SU-DHL-6 (cell line): Measurements from ENCODE around the gene CDK6.

Source experiments
- H2AFZ ChIP-seq: fragments of 200-600 bp; sonication (generic); 2 replicates; pipeline ENCODE4 v1.6.1; 2014; ENCODE audit warnings: low read depth, mild to moderate bottlenecking, moderate library complexity, mixed read lengths, antibody characterized with exemption, low read length; ENCODE audit not compliant: severe bottlenecking
- H3F3A ChIP-seq: fragments of 200-600 bp; shearing (Covaris generic); 2 replicates; pipeline ENCODE4 v1.6.0; 2016; ENCODE audit warnings: antibody characterized with exemption, mild to moderate bottlenecking; ENCODE audit not compliant: insufficient read depth
- H3K27ac ChIP-seq: fragments of 200-600 bp; sonication (generic); 2 replicates; pipeline ENCODE4 v1.5.1; 2016; ENCODE audit warnings: low read depth, mild to moderate bottlenecking, low read length, moderate library complexity, mixed read lengths
- H3K27me3 ChIP-seq: fragments of 200-600 bp; sonication (generic), shearing (Covaris generic); 2 replicates; pipeline ENCODE4 v1.6.0; 2014; ENCODE audit warnings: mild to moderate bottlenecking, low read length
- H3K36me3 ChIP-seq: fragments of 200-600 bp; sonication (generic); 2 replicates; pipeline ENCODE4 v1.6.1; 2014; ENCODE audit warnings: mild to moderate bottlenecking, low read length, mixed read lengths
- H3K4me2 ChIP-seq: fragments of 300-600, 200-600 bp; shearing (Covaris generic), sonication (generic); 2 replicates; pipeline ENCODE4 v1.6.0; 2014; ENCODE audit warnings: low read length, low read depth, mild to moderate bottlenecking; ENCODE audit not compliant: poor library complexity, severe bottlenecking
- H3K4me3 ChIP-seq: fragments of 200-600 bp; sonication (generic); 2 replicates; pipeline ENCODE4 v1.5.1; 2014; ENCODE audit warnings: antibody characterized with exemption, low read length, mild to moderate bottlenecking, mixed read lengths; ENCODE audit not compliant: insufficient read depth, poor library complexity, severe bottlenecking
- H3K79me2 ChIP-seq: fragments of 200-600 bp; sonication (generic); 2 replicates; pipeline ENCODE4 v1.6.1; 2014; ENCODE audit warnings: mild to moderate bottlenecking, low read length, moderate library complexity; ENCODE audit not compliant: insufficient read depth
- H3K9ac ChIP-seq: fragments of 200-600 bp; sonication (generic); 2 replicates; pipeline ENCODE4 v1.7.0; 2014; ENCODE audit warnings: mild to moderate bottlenecking, low read length
- H3K9me2 ChIP-seq: fragments of 200-600 bp; sonication (generic); replicated peaks from 2 replicates; pipeline ENCODE4 v1.6.1; 2014; ENCODE audit warnings: low read length; ENCODE audit not compliant: insufficient read depth
- H3K9me3 ChIP-seq: fragments of 200-600 bp; sonication (generic); 2 replicates; pipeline ENCODE4 v1.6.1; 2014; ENCODE audit warnings: low read length, mixed read lengths; ENCODE audit not compliant: insufficient read depth
- H4K20me1 ChIP-seq: fragments of 200-600 bp; sonication (generic); 2 replicates; pipeline ENCODE4 v1.6.1; 2014; ENCODE audit warnings: low read depth, mild to moderate bottlenecking, antibody characterized with exemption, low read length, moderate library complexity, mixed read lengths
- EZH2phosphoT487 ChIP-seq: fragments of 200-600 bp; sonication (generic), shearing (Covaris generic); conservative IDR thresholded peaks from 2 replicates; pipeline ENCODE4 v1.6.1; 2018; ENCODE audit warnings: mild to moderate bottlenecking, antibody characterized with exemption, low read length, moderate library complexity, mixed read lengths
- TF ChIP-seq, protein P1 (sequence below): fragments of 200-600 bp; sonication (generic); IDR thresholded peaks from one replicate; pipeline ENCODE4 v1.5.1; 2017; ENCODE audit warnings: antibody characterized with exemption, mild to moderate bottlenecking, low read length, moderate library complexity; ENCODE audit not compliant: insufficient read depth, poor library complexity, severe bottlenecking

Gene CDK6

DNA sequence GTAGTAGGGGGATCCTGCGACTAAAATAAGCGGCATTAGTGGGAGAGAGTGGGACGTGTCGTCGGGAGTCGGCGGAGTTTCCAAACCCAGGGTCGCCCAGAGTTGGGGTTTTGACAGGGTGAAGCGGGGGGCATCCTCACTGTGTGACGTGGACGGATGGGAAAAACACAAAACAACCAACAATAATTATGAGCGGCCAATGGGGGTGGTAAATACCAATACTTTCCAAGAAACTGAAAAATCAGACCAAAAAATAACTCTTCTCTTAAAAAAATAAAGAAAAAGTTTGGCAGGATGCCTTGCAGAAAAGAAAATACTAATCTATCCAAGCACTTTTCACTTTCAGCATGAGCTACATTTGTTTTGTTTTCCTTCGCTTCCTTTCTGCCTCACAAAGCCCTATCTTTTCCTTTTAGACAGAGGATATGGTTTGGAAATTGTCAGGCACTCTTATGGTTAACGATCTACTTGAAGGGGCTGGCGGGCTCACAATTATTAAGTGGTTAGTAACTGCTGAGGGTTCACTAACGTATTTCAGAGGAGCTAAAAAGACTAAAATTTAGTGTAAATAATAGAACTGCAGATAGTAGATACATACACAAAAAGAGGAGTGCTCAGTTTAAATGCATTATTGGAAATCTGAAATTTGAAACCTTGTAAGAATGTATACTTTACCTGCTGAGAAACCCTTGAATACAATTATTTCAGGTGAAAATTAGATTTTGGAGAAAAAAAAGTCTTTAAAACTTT lies 802 bp upstream of the CDK6 start:
- Histone ChIP-seq H3K9me2 (no peaks in the 10 kb centered on the region), H3K9ac (peak overlapping the region; percentile 64), H4K20me1 (no peaks in the 10 kb centered on the region), H3F3A (peaks cover 8% of the 10 kb centered on the region), H3K27ac (no peak overlapping the region), H3K4me2 (peak overlapping the region; percentile 85), H2AFZ (no peak overlapping the region), H3K4me3 (peak overlapping the region; percentile 58), H3K9me3 (no peaks in the 10 kb centered on the region), H3K36me3 (no peaks in the 10 kb centered on the region), H3K27me3 (no peaks in the 10 kb centered on the region), H3K79me2 (peaks cover 19% of the 10 kb centered on the region)
- TF ChIP-seq EZH2phosphoT487: no peak
- TF ChIP-seq, protein P1, sequence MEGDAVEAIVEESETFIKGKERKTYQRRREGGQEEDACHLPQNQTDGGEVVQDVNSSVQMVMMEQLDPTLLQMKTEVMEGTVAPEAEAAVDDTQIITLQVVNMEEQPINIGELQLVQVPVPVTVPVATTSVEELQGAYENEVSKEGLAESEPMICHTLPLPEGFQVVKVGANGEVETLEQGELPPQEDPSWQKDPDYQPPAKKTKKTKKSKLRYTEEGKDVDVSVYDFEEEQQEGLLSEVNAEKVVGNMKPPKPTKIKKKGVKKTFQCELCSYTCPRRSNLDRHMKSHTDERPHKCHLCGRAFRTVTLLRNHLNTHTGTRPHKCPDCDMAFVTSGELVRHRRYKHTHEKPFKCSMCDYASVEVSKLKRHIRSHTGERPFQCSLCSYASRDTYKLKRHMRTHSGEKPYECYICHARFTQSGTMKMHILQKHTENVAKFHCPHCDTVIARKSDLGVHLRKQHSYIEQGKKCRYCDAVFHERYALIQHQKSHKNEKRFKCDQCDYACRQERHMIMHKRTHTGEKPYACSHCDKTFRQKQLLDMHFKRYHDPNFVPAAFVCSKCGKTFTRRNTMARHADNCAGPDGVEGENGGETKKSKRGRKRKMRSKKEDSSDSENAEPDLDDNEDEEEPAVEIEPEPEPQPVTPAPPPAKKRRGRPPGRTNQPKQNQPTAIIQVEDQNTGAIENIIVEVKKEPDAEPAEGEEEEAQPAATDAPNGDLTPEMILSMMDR: no peak

DNA sequence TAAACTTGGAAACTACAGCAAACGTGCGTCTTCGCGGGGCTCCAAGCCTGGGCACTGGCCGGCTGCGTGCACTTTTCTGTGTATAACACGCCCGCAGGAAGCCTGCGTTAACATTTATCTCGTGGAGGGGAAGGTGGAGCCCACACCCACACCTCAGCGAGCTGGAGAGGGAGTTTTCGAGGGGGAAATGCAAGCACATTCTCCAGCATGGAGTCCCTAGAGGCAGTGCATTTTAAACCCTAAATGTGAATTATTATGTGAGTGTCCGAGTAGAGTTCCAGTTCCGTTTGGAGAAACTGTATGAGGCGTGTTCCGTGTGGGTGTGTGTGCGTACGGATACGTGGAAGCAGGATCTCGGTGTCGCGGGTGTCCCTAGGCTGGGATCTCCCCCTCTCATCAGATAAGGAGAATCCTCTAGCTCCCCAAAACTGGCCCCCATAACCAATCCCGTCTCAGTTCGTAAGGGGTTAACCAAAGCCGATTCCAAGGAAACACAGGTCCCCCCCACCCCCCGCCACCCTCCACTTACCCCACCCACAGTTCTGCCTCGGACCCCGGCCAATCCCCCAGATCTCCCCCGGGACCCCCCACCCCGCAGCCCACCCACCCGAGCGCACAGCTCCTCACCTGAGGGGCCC lies 403 bp downstream of the CDK6 start:
- Histone ChIP-seq H4K20me1 (no peaks in the 10 kb centered on the region), H3K9ac (peak overlapping the region; percentile 64), H3K27ac (peak overlapping the region; percentile 78), H3K9me3 (no peaks in the 10 kb centered on the region), H3K36me3 (peaks cover 4% of the 10 kb centered on the region; the same call in 1 of the 2 replicates), H3K4me3 (peak overlapping the region; percentile 58), H3F3A (peaks cover 8% of the 10 kb centered on the region), H3K79me2 (peaks cover 32% of the 10 kb centered on the region), H3K27me3 (no peaks in the 10 kb centered on the region), H3K9me2 (no peaks in the 10 kb centered on the region), H2AFZ (peak overlapping the region; percentile 58), H3K4me2 (peak overlapping the region; percentile 85)
- no peak for TF ChIP-seq EZH2phosphoT487
- TF ChIP-seq, protein P1: no peak

DNA sequence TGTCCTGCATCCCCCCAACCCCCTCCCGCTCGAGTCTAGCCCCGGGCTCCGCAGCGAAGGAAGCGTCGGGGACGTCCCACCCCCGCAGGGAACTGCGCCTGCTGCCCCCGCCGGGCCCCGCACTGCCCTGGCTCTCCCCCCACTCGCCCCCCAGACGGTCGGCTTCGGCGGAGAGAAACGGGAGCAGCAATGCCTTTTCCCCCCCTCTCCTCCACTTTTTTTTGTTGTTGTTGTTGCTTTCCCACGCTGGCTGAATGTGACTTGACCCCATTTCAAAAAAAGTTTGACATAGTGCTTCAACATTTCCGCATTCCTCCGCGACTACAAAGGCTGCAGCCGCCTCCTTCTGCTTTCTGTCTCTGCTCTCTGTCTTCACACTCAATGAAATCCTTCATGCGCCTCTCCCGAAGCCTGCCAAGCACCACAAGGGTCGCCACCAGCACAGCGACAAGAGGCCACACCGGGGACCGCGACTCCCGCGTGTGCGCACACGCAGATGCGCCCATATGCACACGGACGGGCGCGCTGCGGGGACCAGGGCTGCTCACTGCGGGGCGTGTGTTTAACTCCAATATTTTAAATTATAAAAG lies 1.0 kb downstream of the CDK6 start:
- Histone ChIP-seq H3K27ac (peak overlapping the region; percentile 78), H3K4me2 (peak overlapping the region; percentile 85), H3K4me3 (peak overlapping the region; percentile 58), H2AFZ (peak overlapping the region; percentile 58), H3K9me3 (no peaks in the 10 kb centered on the region), H3K79me2 (peaks cover 38% of the 10 kb centered on the region), H4K20me1 (no peaks in the 10 kb centered on the region), H3K9ac (peak overlapping the region; percentile 64), H3K27me3 (no peaks in the 10 kb centered on the region), H3F3A (peaks cover 8% of the 10 kb centered on the region), H3K36me3 (peaks cover 4% of the 10 kb centered on the region; the same call in 1 of the 2 replicates), H3K9me2 (no peaks in the 10 kb centered on the region)
- no peak for TF ChIP-seq EZH2phosphoT487
- TF ChIP-seq, protein P1: no peak
